Vagina (tissue), 2 donors: ENCODE data around the gene ARVCF.

Experiments used
- POLR2A ChIP-seq, 2 donors: fragments of 450-650 bp; IDR thresholded peaks; one replicate each; pipeline ENCODE4 v1.6.1; 2017; ENCODE audit warnings: antibody characterized with exemption in 2 of 2, mild to moderate bottlenecking in 2 of 2, moderate library complexity in 2 of 2
- POLR2AphosphoS5 ChIP-seq, 2 donors: sonication (generic); formaldehyde crosslinking; IDR thresholded peaks; one replicate each; pipeline ENCODE4 v1.9.0; 2017; ENCODE audit warnings: antibody characterized with exemption in 2 of 2, mild to moderate bottlenecking in 2 of 2, low read depth in 1 of 2; ENCODE audit not compliant: insufficient read depth in 1 of 2
- TF ChIP-seq, protein P1 (sequence below), 3 experiments: fragments of 450-650 bp in 2 of 3; fragments of 200-600 bp in 1 of 3; sonication (generic) in 1 of 3; IDR thresholded peaks; one replicate each; pipeline ENCODE4 v1.5.1; 2017 to 2019; ENCODE audit warnings: antibody characterized with exemption in 3 of 3, mild to moderate bottlenecking in 2 of 3, moderate library complexity in 2 of 3

DNA sequence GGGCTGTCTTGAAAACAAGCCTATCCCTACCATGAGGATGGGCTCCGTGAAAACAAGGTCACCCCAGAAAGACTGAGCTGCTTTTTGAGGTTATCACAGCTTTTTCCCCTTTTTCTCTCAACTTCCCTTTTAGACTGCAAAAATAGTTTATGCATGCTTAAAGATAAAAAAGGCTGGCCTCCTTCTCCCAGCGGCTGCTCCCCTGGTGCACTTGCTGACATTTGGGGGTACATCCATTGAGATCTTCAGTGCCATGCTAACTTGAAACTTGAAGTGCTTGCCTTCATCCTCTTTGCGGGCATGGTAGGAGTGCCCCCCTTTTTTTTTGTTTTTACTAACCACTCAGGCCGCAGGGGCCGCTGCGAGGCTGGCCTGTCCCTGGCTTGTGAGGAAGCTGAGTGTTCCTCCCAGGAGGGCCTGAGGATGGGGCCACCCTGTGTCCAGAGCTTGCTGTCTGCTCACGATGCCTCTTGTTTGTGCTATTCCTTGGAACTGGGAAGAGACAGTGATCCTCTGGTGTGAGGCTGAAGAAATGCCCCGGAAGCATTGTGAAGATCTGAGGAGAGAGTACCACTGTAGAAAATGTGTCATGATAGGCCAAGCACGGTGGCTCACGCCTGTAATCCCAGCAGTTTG, 6.5 kb upstream of the ARVCF start:
- TF ChIP-seq, protein P1, sequence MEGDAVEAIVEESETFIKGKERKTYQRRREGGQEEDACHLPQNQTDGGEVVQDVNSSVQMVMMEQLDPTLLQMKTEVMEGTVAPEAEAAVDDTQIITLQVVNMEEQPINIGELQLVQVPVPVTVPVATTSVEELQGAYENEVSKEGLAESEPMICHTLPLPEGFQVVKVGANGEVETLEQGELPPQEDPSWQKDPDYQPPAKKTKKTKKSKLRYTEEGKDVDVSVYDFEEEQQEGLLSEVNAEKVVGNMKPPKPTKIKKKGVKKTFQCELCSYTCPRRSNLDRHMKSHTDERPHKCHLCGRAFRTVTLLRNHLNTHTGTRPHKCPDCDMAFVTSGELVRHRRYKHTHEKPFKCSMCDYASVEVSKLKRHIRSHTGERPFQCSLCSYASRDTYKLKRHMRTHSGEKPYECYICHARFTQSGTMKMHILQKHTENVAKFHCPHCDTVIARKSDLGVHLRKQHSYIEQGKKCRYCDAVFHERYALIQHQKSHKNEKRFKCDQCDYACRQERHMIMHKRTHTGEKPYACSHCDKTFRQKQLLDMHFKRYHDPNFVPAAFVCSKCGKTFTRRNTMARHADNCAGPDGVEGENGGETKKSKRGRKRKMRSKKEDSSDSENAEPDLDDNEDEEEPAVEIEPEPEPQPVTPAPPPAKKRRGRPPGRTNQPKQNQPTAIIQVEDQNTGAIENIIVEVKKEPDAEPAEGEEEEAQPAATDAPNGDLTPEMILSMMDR (IDR thresholded peaks at IDR 0.05): no peak
- no peak for TF ChIP-seq POLR2A (IDR thresholded peaks at IDR 0.05)
- TF ChIP-seq POLR2AphosphoS5 (IDR thresholded peaks at IDR 0.05; ENCODE audit: insufficient read depth in 1 of 2, low read depth in 1 of 2): no peak
